HL-60 (cell line): Measurements from ENCODE around the gene CRY2.
"Not testable (repeated sequence)": the region's sequence is repeated elsewhere in the genome, so short reads cannot be mapped to it uniquely, and the experiment has no call there.

ENCODE experiments used
- DNase-seq, 2 experiments: peaks; one replicate each; pipeline ENCODE4 v3.0.0-alpha.2; 2010 to 2020; ENCODE audit warnings: low read depth in 1 of 2, low spot score in 1 of 2
- H3K27ac ChIP-seq: fragments of 250-450 bp; sonication (Bioruptor Pico); replicated peaks from 2 replicates; pipeline ENCODE4 v1.5.1; 2020; ENCODE audit warnings: mild to moderate bottlenecking, moderate library complexity
- H3K27me3 ChIP-seq: fragments of 250-450 bp; sonication (Bioruptor Pico); 2 replicates; pipeline ENCODE4 v1.5.1; 2021; ENCODE audit warnings: mild to moderate bottlenecking, moderate library complexity; ENCODE audit not compliant: insufficient read depth, poor library complexity, severe bottlenecking
- H3K4me3 ChIP-seq: replicated peaks from 2 replicates; pipeline ENCODE4 v1.5.1; 2011; ENCODE audit warnings: mild to moderate bottlenecking, control low read depth, low read length; ENCODE audit not compliant: insufficient read depth
- GABPA ChIP-seq: IDR thresholded peaks from 2 replicates; pipeline ENCODE4 v1.6.1; 2012; ENCODE audit warnings: low read depth
- POLR2AphosphoS5 ChIP-seq: IDR thresholded peaks from 2 replicates; pipeline ENCODE4 v1.6.1; 2012; ENCODE audit warnings: low read depth
- SPI1 ChIP-seq: IDR thresholded peaks from 2 replicates; pipeline ENCODE4 v1.6.1; 2012; ENCODE audit warnings: low read depth, mild to moderate bottlenecking, borderline replicate concordance
- TF ChIP-seq, protein P1 (sequence below): IDR thresholded peaks from 2 replicates; pipeline ENCODE4 v1.6.1; 2012; ENCODE audit warnings: low read depth; ENCODE audit not compliant: insufficient replicate concordance
- TF ChIP-seq, protein P2 (sequence below): IDR thresholded peaks from one replicate; pipeline ENCODE4 v1.5.1; 2011; ENCODE audit warnings: low read length, control low read depth, inconsistent platforms; ENCODE audit not compliant: insufficient read depth

The CRY2 gene

GRCh38 chr11:45905095-45905494, 57.8 kb downstream of the CRY2 start:
- TF ChIP-seq SPI1 (no peak), POLR2AphosphoS5 (no peak)
- TF ChIP-seq, protein P1, sequence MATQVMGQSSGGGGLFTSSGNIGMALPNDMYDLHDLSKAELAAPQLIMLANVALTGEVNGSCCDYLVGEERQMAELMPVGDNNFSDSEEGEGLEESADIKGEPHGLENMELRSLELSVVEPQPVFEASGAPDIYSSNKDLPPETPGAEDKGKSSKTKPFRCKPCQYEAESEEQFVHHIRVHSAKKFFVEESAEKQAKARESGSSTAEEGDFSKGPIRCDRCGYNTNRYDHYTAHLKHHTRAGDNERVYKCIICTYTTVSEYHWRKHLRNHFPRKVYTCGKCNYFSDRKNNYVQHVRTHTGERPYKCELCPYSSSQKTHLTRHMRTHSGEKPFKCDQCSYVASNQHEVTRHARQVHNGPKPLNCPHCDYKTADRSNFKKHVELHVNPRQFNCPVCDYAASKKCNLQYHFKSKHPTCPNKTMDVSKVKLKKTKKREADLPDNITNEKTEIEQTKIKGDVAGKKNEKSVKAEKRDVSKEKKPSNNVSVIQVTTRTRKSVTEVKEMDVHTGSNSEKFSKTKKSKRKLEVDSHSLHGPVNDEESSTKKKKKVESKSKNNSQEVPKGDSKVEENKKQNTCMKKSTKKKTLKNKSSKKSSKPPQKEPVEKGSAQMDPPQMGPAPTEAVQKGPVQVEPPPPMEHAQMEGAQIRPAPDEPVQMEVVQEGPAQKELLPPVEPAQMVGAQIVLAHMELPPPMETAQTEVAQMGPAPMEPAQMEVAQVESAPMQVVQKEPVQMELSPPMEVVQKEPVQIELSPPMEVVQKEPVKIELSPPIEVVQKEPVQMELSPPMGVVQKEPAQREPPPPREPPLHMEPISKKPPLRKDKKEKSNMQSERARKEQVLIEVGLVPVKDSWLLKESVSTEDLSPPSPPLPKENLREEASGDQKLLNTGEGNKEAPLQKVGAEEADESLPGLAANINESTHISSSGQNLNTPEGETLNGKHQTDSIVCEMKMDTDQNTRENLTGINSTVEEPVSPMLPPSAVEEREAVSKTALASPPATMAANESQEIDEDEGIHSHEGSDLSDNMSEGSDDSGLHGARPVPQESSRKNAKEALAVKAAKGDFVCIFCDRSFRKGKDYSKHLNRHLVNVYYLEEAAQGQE, result no peak
- TF ChIP-seq, protein P2, sequence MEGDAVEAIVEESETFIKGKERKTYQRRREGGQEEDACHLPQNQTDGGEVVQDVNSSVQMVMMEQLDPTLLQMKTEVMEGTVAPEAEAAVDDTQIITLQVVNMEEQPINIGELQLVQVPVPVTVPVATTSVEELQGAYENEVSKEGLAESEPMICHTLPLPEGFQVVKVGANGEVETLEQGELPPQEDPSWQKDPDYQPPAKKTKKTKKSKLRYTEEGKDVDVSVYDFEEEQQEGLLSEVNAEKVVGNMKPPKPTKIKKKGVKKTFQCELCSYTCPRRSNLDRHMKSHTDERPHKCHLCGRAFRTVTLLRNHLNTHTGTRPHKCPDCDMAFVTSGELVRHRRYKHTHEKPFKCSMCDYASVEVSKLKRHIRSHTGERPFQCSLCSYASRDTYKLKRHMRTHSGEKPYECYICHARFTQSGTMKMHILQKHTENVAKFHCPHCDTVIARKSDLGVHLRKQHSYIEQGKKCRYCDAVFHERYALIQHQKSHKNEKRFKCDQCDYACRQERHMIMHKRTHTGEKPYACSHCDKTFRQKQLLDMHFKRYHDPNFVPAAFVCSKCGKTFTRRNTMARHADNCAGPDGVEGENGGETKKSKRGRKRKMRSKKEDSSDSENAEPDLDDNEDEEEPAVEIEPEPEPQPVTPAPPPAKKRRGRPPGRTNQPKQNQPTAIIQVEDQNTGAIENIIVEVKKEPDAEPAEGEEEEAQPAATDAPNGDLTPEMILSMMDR, result no peak
- no peak for DNase-seq
- no peak overlapping the region for H3K27ac ChIP-seq
- H3K4me3 ChIP-seq, result no peak overlapping the region
- H3K27me3 ChIP-seq, result peaks cover 10% of the 10 kb centered on the region

DNA sequence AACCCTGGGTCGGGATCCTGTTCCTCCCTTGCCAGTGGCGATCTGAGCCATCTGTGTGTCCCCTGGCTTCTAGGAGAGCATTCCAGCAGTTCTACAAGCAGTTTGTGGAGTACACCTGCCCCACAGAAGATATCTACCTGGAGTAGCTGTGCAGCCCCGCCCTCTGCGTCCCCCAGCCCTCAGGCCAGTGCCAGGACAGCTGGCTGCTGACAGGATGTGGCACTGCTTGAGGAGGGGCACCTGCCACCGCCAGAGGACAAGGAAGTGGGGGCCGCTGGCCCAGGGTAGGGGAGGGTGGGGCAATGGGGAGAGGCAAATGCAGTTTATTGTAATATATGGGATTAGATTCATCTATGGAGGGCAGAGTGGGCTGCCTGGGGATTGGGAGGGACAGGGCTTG, 58.3 kb downstream of the CRY2 start:
- not testable (repeated sequence) for H3K27me3 ChIP-seq, H3K4me3 ChIP-seq, DNase-seq, H3K27ac ChIP-seq

DNA sequence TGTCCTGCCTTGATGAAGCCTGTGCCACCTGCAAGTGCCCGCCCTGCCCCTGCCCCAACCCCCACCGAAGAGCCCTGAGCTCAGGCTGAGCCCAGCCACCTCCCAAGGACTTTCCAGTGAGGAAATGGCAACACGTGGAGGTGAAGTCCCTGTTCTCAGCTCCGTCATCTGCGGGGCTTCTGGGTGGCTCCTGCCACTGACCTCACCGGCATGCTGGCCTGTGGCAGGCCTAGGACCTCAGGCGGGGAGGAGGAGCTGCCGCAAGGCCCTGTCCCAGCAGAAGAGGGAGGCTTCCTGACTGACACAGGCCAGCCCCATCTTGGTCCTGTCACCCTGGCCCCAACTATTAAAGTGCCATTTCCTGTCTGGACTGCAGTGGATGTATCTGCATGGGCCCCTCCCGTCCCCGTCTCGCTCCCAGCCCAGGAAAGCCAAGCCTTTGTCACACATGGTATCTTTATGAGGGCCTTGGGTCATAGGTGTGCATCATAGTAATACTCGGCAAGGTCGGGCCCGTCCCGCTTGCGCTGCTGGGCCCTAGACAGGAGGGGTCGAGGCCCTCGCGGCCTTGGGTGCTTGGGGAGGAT, 58.9 kb downstream of the CRY2 start:
- H3K4me3 ChIP-seq, result no peak overlapping the region
- no peak overlapping the region for H3K27ac ChIP-seq
- DNase-seq, result no peak
- H3K27me3 ChIP-seq, result no peaks in the 10 kb centered on the region
- no peak for TF ChIP-seq SPI1

- Histone ChIP-seq H3K27ac (no peak within 1 kb of the TSS), H3K4me3 (no peak within 1 kb of the TSS), H3K27me3 (no peaks in the 10 kb centered on the region)
- DNase-seq, result no peak
- TF ChIP-seq POLR2AphosphoS5 (no peak), SPI1 (no peak), GABPA (no peak)
- TF ChIP-seq, protein P2, result no peak
- TF ChIP-seq, protein P1, result no peak
Measured at GRCh38 chr11:45906965-45907611, 59.8 kb downstream of the CRY2 start, which contains the start of gene FREY1. FREY1 (minus strand) TSS chr11:45907271; CDS start chr11:45907245, 26 bp downstream.

- H3K27me3 ChIP-seq, result no peaks in the 10 kb centered on the region
- H3K4me3 ChIP-seq, result no peak overlapping the region
- no peak overlapping the region for H3K27ac ChIP-seq
- TF ChIP-seq, protein P2, result no peak
- no peak for TF ChIP-seq POLR2AphosphoS5
- TF ChIP-seq, protein P1, result no peak
- no peak for TF ChIP-seq GABPA
- TF ChIP-seq SPI1, result no peak
- DNase-seq, result no peak
Measured at GRCh38 chr11:45907911-45908370, 60.7 kb downstream of the CRY2 start.
